ENCODE measurements around the gene HECTD4.
A peak's percentile ranks its signal among the peaks of the same experiment; 100 is the strongest.
"Not testable (repeated sequence)": the region's sequence is repeated elsewhere in the genome, so short reads cannot be mapped to it uniquely, and the experiment has no call there.

HECTD4 gene

GRCh38 chr12:112381883-112382796 is at the start of gene HECTD4:
Gene HECTD4, minus strand, starts transcription at chr12:112382431. Its CDS starts 303 bp downstream, at chr12:112382128.
- DNase-seq (ENCODE audit: low read depth) = peak; percentile 61

GRCh38 chr12:112431965-112432364 is 49.7 kb upstream of the HECTD4 start:
- DNase-seq (ENCODE audit: low read depth) = no peak

GRCh38 chr12:112430929-112431328 is 48.7 kb upstream of the HECTD4 start:
- no peak for DNase-seq (ENCODE audit: low read depth)

- no peak for DNase-seq (ENCODE audit: low read depth)
These were observed 45.5 kb upstream of the HECTD4 start for GRCh38 chr12:112427760-112428159.

- DNase-seq (ENCODE audit: low read depth) = no peak
These were observed 43.6 kb upstream of the HECTD4 start for GRCh38 chr12:112425582-112426382.

- no peak for DNase-seq (ENCODE audit: low read depth)
These were observed 41.9 kb upstream of the HECTD4 start for GRCh38 chr12:112424126-112424525.

GRCh38 chr12:112422531-112422930 is 40.3 kb upstream of the HECTD4 start:
- DNase-seq (ENCODE audit: low read depth) = peak; percentile 22

GRCh38 chr12:112421363-112421762 is 39.1 kb upstream of the HECTD4 start:
- no peak for DNase-seq (ENCODE audit: low read depth)

- no peak for DNase-seq (ENCODE audit: low read depth)
These were observed 38.5 kb upstream of the HECTD4 start for GRCh38 chr12:112420740-112421139.

- peak; percentile 65 for DNase-seq (ENCODE audit: low read depth)
These were observed 37.3 kb upstream of the HECTD4 start for GRCh38 chr12:112419297-112420133.

- DNase-seq (ENCODE audit: low read depth) = peak; percentile 48
These were observed 36.5 kb upstream of the HECTD4 start, which contains the start of gene PTPN11 for GRCh38 chr12:112418608-112419296. Gene PTPN11, plus strand, starts transcription at chr12:112418947. Its CDS starts 165 bp downstream, at chr12:112419112.

GRCh38 chr12:112418273-112418607 is 36.0 kb upstream of the HECTD4 start:
- DNase-seq (ENCODE audit: low read depth) = no peak

- DNase-seq (ENCODE audit: low read depth) = not testable (repeated sequence)
These were observed 33.2 kb upstream of the HECTD4 start for GRCh38 chr12:112415457-112415856.

GRCh38 chr12:112413855-112414625 is 31.8 kb upstream of the HECTD4 start:
- no peak for DNase-seq (ENCODE audit: low read depth)

GRCh38 chr12:112409906-112410244 is 27.6 kb upstream of the HECTD4 start:
- DNase-seq (ENCODE audit: low read depth) = no peak

GRCh38 chr12:112409064-112409905 is 27.1 kb upstream of the HECTD4 start, which contains the start of gene RPL6:
Gene RPL6, minus strand, starts transcription at chr12:112409605. Its CDS starts 949 bp downstream, at chr12:112408656.
- peak; percentile 84 for DNase-seq (ENCODE audit: low read depth)

GRCh38 chr12:112408621-112409020 is 26.4 kb upstream of the HECTD4 start:
- DNase-seq (ENCODE audit: low read depth) = no peak

GRCh38 chr12:112407683-112408082 is 25.5 kb upstream of the HECTD4 start:
- DNase-seq (ENCODE audit: low read depth) = not testable (repeated sequence)

Data from GM04504 (cell line).